ENCODE data around the gene ZNF574. TPM values are rescaled to one million over a fixed set of nuclear protein-coding genes. Genes with fewer than 3 reads are reported as not detected.
A peak's percentile ranks its signal among the peaks of the same experiment; 100 is the strongest.

ZNF574 gene
- total RNA-seq, 1 experiment from 2014 or later: 15.7 TPM

- ATAC-seq (no peak), DNase-seq (ENCODE audit: low read depth, low spot score) (no peak)
- TF ChIP-seq REST (IDR thresholded peaks at IDR 0.05; ENCODE audit: insufficient read depth in 1 of 2, low read depth in 2 of 2, low read length in 1 of 2) (no peak), SIN3A (IDR thresholded peaks at IDR 0.05; ENCODE audit: borderline replicate concordance, insufficient read depth, low read depth, low read length) (no peak)
- H3K4me1 ChIP-seq (ENCODE audit: control insufficient read depth, insufficient read depth, low read length): peaks cover 9% of the 10 kb centered on the region
- in situ Hi-C loops (cut with HindIII; ENCODE audit: low pct_unique_long_range_greater_than_20kb, low sequenced_read_pairs): no loop called here
- CTCF ChIA-PET: interaction anchor here (0.5 to 0.9 kb wide), 4 partner anchors 38 to 269 kb away, joined by 3 to 6 read pairs (median 4); partner anchors contain the start of gene ZNF574
- H3K9me3 ChIP-seq (ENCODE audit: control insufficient read depth, insufficient read depth, low read depth, low read length): no peaks in the 10 kb centered on the region
- no peaks in the 10 kb centered on the region for H3K27me3 ChIP-seq (ENCODE audit: control insufficient read depth, insufficient read depth, low read length)
- no peak overlapping the region for H3K27ac ChIP-seq (ENCODE audit: low read length)
- POLR2A ChIA-PET: no interaction called here
- no peaks in the 10 kb centered on the region for H3K36me3 ChIP-seq (ENCODE audit: control insufficient read depth, insufficient read depth, low read length)
- BruUV-seq (replicated peaks): no TSS peak
- no peak overlapping the region for H3K4me3 ChIP-seq (ENCODE audit: low read depth in 2 of 2, low read length in 2 of 2)
- intact Hi-C loops (cut with micrococcal nuclease; ENCODE audit: unreplicated experiment): no loop called here
Measured at GRCh38 chr19:42114412-42114811, 38.4 kb downstream of the ZNF574 start.

GRCh38 chr19:42115219-42115618 is 39.3 kb downstream of the ZNF574 start:
- BruUV-seq (replicated peaks): no TSS peak
- Histone ChIP-seq H3K27me3 (ENCODE audit: control insufficient read depth, insufficient read depth, low read length) (no peaks in the 10 kb centered on the region), H3K36me3 (ENCODE audit: control insufficient read depth, insufficient read depth, low read length) (no peaks in the 10 kb centered on the region), H3K27ac (ENCODE audit: low read length) (no peak overlapping the region), H3K4me3 (ENCODE audit: low read depth in 2 of 2, low read length in 2 of 2) (no peak overlapping the region), H3K4me1 (ENCODE audit: control insufficient read depth, insufficient read depth, low read length) (peaks cover 9% of the 10 kb centered on the region), H3K9me3 (ENCODE audit: control insufficient read depth, insufficient read depth, low read depth, low read length) (no peaks in the 10 kb centered on the region)
- ATAC-seq: no peak
- intact Hi-C loops (cut with micrococcal nuclease; ENCODE audit: unreplicated experiment): no loop called here
- DNase-seq (ENCODE audit: low read depth, low spot score): no peak
- in situ Hi-C loops (cut with HindIII; ENCODE audit: low pct_unique_long_range_greater_than_20kb, low sequenced_read_pairs): no loop called here
- ChIA-PET POLR2A (interaction anchor here (0.6 kb wide), 1 partner anchor 9 kb away, joined by 4 read pairs; no protein-coding TSS in a partner anchor), CTCF (interaction anchor here (0.6 kb wide), 1 partner anchor 174 kb away, joined by 6 read pairs; no protein-coding TSS in a partner anchor)
- no peak for TF ChIP-seq POLR2AphosphoS5 (IDR thresholded peaks at IDR 0.05; ENCODE audit: low read depth, low read length)
- no peak for TF ChIP-seq TCF7L2 (IDR thresholded peaks at IDR 0.05; ENCODE audit: low read depth, low read length)
- peak; percentile 48 to 66; a peak in 2 of 4 replicates for TF ChIP-seq REST (IDR thresholded peaks at IDR 0.05; ENCODE audit: insufficient read depth in 1 of 2, low read depth in 2 of 2, low read length in 1 of 2)
- TF ChIP-seq CTCF (IDR thresholded peaks at IDR 0.05): no peak
- no peak for TF ChIP-seq SIN3A (IDR thresholded peaks at IDR 0.05; ENCODE audit: borderline replicate concordance, insufficient read depth, low read depth, low read length)
